Endometrial microvascular endothelial cells (primary cell): ENCODE data around the gene MVK. TPM values are rescaled to one million over a fixed set of nuclear protein-coding genes. Genes with fewer than 3 reads are reported as not detected.

Experiments used
- in situ Hi-C: cut with HindIII; loops from 2 replicates; pipeline ENCODE4 v1.10.0; 2017; ENCODE audit warnings: low sequenced_read_pairs, low pct_unique_long_range_greater_than_20kb; ENCODE audit errors: inconsistent ontology term
- total RNA-seq: library from RNA; depleted of rRNA; stranded (reverse); fragments of >200 nt; gene quantifications from one replicate; pipeline ENCODE4 v1.2.3, GENCODE V29; 2015; ENCODE audit errors: inconsistent ontology term

The MVK gene
- total RNA-seq, 1 donor from 2014 or later = 41.6 TPM

GRCh38 chr12:109615556-109616229 lies 42.1 kb downstream of the MVK start:
- in situ Hi-C loops = no loop called here

GRCh38 chr12:109617491-109617890 lies 43.9 kb downstream of the MVK start:
- in situ Hi-C loops = no loop called here

GRCh38 chr12:109618082-109618481 lies 44.5 kb downstream of the MVK start:
- in situ Hi-C loops = no loop called here

- in situ Hi-C loops = no loop called here
These were observed 45.5 kb downstream of the MVK start for GRCh38 chr12:109619002-109619604.

- in situ Hi-C loops = no loop called here
These were observed 47.7 kb downstream of the MVK start for GRCh38 chr12:109621211-109621694.

GRCh38 chr12:109621901-109622364 lies 48.3 kb downstream of the MVK start:
- in situ Hi-C loops = no loop called here

- in situ Hi-C loops = no loop called here
These were observed 50.9 kb downstream of the MVK start for GRCh38 chr12:109624467-109624866.

- in situ Hi-C loops = no loop called here
These were observed 51.6 kb downstream of the MVK start for GRCh38 chr12:109625131-109625559.

- in situ Hi-C loops = no loop called here
These were observed 52.3 kb downstream of the MVK start for GRCh38 chr12:109625749-109626377.

GRCh38 chr12:109626378-109627115 lies 53.0 kb downstream of the MVK start:
- in situ Hi-C loops = no loop called here

- in situ Hi-C loops = no loop called here
These were observed 54.0 kb downstream of the MVK start for GRCh38 chr12:109627633-109628032.

- in situ Hi-C loops = no loop called here
These were observed 56.5 kb downstream of the MVK start for GRCh38 chr12:109630107-109630506.

- in situ Hi-C loops = no loop called here
These were observed 57.2 kb downstream of the MVK start for GRCh38 chr12:109630815-109631214.

- in situ Hi-C loops = no loop called here
These were observed 57.7 kb downstream of the MVK start for GRCh38 chr12:109631302-109631701.

- in situ Hi-C loops = no loop called here
These were observed 58.2 kb downstream of the MVK start for GRCh38 chr12:109631751-109632150.

- in situ Hi-C loops = no loop called here
These were observed 58.7 kb downstream of the MVK start for GRCh38 chr12:109632342-109632741.

- in situ Hi-C loops = no loop called here
These were observed 62.1 kb downstream of the MVK start for GRCh38 chr12:109635717-109636116.

GRCh38 chr12:109637348-109637747 lies 63.8 kb downstream of the MVK start:
- in situ Hi-C loops = no loop called here

GRCh38 chr12:109637996-109638395 lies 64.4 kb downstream of the MVK start:
- in situ Hi-C loops = no loop called here
